Omental fat pad (tissue), 4 donors: ENCODE results near the gene TLCD5. TPM values are rescaled to one million over a fixed set of nuclear protein-coding genes. Genes with fewer than 3 reads are reported as not detected.
A peak's percentile ranks its signal among the peaks of the same experiment; 100 is the strongest.

ENCODE experiments used
- ATAC-seq: fragments of 150-250 bp; one replicate; pipeline ENCODE4 v1.9.1; 2016; ENCODE audit warnings: mild to moderate bottlenecking, moderate library complexity; ENCODE audit not compliant: low FRiP score
- DNase-seq: peaks from one replicate; pipeline ENCODE4 v3.0.0-alpha.2; 2019; ENCODE audit warnings: low spot score
- total RNA-seq, 4 donors: library from RNA; depleted of rRNA; stranded (reverse); fragments of >200 nt; gene quantifications; one replicate each; pipeline ENCODE4 v1.1.0, GENCODE V29; 2016
- TF ChIP-seq, protein P1 (sequence below), 3 donors: fragments of 450-650 bp; IDR thresholded peaks; one replicate each; pipeline ENCODE4 v1.5.1; 2016 to 2017; ENCODE audit warnings: antibody characterized with exemption in 3 of 3, mild to moderate bottlenecking in 3 of 3, moderate library complexity in 2 of 3

Gene TLCD5
- total RNA-seq, 4 donors from 2014 or later = 2.9 to 6.1 (median 4.4) TPM

DNA sequence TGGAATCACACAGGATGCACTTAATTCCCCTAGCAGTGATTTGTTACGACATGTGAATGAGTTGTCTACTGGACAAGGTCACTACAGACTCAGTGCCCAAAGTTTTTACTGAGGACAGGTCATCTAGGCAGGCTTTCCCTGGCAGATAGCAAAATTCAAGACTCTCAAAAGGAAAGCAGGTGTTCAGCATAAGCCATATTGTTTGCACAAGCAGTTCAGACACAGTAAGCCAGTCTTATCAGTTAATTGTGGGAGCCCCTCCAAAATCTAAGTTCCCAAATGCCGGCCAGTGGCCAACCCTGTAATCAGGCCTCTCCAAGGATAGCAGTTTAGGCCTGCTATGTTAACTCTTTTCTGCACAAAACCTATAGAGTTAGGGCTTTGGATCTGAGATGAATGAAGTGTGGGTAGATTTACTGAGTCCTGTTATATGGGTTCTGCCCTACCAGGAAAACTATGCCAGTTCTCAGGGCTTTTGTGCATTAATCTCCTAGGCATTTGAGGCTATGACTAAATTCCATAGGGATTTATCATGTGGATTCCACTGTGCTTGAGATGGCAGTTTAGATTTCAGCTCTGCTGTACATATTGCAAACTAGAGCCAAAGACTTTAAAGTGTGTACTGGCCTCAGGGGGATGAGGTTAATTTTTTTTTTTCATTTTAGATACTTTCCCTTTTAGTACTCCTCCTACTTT lies 6.3 kb downstream of the TLCD5 start:
- DNase-seq (no peak), ATAC-seq (peak; percentile 10)
- TF ChIP-seq, protein P1, sequence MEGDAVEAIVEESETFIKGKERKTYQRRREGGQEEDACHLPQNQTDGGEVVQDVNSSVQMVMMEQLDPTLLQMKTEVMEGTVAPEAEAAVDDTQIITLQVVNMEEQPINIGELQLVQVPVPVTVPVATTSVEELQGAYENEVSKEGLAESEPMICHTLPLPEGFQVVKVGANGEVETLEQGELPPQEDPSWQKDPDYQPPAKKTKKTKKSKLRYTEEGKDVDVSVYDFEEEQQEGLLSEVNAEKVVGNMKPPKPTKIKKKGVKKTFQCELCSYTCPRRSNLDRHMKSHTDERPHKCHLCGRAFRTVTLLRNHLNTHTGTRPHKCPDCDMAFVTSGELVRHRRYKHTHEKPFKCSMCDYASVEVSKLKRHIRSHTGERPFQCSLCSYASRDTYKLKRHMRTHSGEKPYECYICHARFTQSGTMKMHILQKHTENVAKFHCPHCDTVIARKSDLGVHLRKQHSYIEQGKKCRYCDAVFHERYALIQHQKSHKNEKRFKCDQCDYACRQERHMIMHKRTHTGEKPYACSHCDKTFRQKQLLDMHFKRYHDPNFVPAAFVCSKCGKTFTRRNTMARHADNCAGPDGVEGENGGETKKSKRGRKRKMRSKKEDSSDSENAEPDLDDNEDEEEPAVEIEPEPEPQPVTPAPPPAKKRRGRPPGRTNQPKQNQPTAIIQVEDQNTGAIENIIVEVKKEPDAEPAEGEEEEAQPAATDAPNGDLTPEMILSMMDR (IDR thresholded peaks at IDR 0.05) = no peak

DNA sequence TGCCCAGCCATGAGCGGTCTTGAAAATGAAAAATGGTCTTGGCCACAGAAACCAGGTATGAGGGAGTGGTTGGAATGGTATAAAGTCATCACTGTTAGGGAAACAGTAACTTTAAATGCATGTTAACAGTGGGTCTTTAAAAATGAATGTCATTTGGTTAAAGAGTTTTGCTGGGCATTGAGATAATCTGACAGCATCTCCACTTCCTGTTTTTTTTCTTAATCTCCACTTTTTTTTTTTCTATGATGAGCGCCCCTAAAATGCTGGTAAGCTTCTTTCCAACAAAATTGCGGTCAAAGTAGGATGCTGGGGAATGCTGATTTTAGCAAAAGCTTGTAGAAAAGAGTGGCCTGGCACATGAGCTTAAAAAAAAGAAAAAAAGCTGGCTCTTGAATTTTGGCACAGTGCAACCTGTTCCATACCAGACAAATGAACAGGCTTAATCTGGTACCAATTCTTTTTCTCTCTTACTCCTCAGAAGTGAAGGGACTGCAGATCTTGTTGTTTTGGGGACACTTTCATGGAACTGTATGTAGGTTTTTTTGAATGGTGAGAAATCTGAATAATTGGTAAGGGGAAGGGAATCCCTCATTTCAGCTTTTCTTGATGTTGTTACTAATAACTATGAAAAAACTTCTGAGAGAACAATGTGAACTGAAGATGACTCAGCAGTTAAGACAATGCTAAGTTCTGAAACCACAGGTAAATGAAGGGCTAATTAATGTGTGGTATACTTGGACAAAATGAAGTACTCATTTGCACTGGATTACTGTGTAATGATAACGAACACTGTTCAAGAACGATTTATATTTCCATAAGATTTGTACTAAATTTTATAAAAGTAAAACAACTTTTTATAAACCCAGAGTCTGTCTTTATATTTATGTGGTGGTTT lies 8.0 kb downstream of the TLCD5 start:
- no peak for DNase-seq
- TF ChIP-seq, protein P1 (IDR thresholded peaks at IDR 0.05) = no peak
- no peak for ATAC-seq

DNA sequence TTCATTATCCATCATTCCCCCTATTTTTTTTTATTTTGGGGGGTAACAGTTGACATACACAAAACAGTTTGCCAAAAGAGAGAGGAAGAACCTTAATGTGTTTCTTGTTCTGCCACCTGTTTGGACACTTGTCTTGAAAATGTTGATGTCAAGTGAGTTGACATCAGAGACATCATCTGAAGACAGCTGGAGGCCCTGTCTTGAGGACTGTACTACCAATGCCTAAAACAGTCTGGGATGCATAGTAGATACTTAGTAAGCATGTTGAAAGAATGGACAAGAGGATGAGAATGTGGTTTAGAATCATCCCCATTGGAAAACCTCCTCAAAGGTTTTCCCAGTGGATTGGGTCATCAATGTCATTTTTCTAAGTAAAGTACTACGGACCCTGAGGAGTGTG lies 8.7 kb downstream of the TLCD5 start:
- ATAC-seq = no peak
- TF ChIP-seq, protein P1 (IDR thresholded peaks at IDR 0.05) = no peak

DNA sequence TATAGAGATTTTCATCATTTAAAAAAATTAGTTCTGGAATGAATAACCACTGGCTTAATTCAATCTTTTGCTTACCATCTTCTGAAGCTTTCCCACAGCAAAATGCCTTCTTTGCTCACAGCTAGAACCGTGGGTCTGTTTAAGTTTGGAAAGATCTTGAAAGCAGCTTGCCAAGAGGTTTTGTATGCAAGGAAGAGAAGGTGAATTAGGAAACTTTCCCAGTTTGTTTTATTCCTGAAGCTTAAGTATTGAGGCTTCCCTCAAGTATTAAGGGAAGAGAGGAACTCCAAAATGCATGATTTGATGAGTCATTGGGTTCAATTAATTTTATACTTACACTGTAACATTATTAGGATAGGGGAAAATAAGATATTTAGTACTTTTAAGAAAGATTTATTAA lies 9.2 kb downstream of the TLCD5 start:
- no peak for DNase-seq
- TF ChIP-seq, protein P1 (IDR thresholded peaks at IDR 0.05) = no peak
- no peak for ATAC-seq

More for the DNA sequence above, 8.7 kb downstream of the TLCD5 start:
- no peak for DNase-seq

DNA sequence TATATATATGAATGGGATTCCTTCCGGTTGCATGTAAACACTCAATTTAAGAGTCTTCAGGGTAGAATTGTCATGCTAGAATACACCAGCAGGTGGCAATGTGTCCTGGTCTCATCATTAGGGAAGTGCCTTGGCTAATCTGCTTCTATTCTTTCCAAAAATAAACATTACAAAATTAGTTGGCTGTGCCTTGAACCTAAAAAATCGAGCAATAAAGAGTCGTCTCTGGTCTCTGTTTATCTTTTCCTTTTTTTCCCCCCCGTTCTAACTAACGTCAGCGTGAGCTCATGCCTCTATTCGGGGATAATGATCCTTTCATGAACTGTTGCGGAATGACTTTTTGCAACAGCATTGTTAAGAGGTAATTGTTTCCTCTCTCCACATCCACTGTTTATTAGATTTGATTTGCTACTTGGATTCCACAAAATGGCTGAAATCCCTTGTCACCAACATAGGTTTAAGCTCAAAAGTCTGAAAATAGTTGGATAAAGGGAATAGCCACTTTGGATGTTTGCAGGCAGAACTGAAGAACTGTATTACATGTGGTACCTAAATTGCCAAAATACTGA lies 9.9 kb downstream of the TLCD5 start:
- TF ChIP-seq, protein P1 (IDR thresholded peaks at IDR 0.05) = peak in 2 of 3 donors; percentile 3 to 20
- peak; percentile 21 for ATAC-seq
- DNase-seq = peak; percentile 70

DNA sequence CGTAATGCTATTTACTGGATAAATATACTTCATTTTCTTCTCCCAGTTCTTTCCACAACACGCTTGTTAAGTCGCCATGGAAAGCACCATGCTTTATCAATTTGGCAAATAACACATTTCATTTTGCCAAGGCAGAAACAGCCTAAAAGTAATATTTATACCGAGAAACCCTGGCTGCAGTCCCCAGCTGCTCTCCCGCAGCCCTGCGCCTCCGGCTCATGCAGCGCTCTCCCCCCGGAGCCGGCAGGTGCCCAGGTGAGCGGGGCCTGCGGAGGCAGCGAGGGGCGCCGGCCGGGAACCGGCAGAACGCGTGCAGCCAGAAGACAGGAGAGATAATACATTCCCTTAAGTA lies 10.4 kb downstream of the TLCD5 start:
- DNase-seq (no peak), ATAC-seq (peak; percentile 13)
- TF ChIP-seq, protein P1 (IDR thresholded peaks at IDR 0.05) = no peak
